Upper lobe of left lung (tissue), 6 donors: Measurements from ENCODE around the gene RBM28. TPM values are rescaled to one million over a fixed set of nuclear protein-coding genes. Genes with fewer than 3 reads are reported as not detected.

ENCODE experiments used
- ATAC-seq, 2 donors: fragments of 200-7000 bp; cut with Tn5 transposase; one replicate each; pipeline ENCODE4 v1.9.1; 2022; ENCODE audit warnings: mild to moderate bottlenecking in 2 of 2, moderate library complexity in 2 of 2; ENCODE audit not compliant: low FRiP score in 2 of 2
- DNase-seq, 2 donors: peaks; one replicate each; pipeline ENCODE4 v3.0.0-alpha.2; 2019 to 2020
- H3K27ac ChIP-seq, 4 donors: fragments of 200-600 bp; sonication (generic); one replicate each; pipeline ENCODE4 v1.5.1; 2016 to 2019
- H3K27me3 ChIP-seq, 4 donors: fragments of 200-600 bp; sonication (generic); one replicate each; pipeline ENCODE4 v1.5.1; 2017 to 2019
- H3K36me3 ChIP-seq, 4 donors: fragments of 200-600 bp; sonication (generic); one replicate each; pipeline ENCODE4 v1.5.1; 2016 to 2019
- H3K4me1 ChIP-seq, 4 donors: fragments of 200-600 bp; sonication (generic); one replicate each; pipeline ENCODE4 v1.5.1; 2018 to 2019
- H3K4me3 ChIP-seq, 4 donors: fragments of 200-600 bp; sonication (generic); one replicate each; pipeline ENCODE4 v1.5.1; 2017 to 2019; ENCODE audit warnings: mild to moderate bottlenecking in 2 of 4, moderate library complexity in 1 of 4
- H3K9me3 ChIP-seq, 4 donors: fragments of 200-600 bp; sonication (generic); one replicate each; pipeline ENCODE4 v1.5.1; 2018 to 2019
- CTCF ChIP-seq, 6 experiments: fragments of 450-650 bp in 4 of 6; fragments of 200-600 bp in 2 of 6; sonication (generic) in 2 of 6; IDR thresholded peaks; one replicate each; pipeline ENCODE4 v1.5.1; 2016 to 2019; ENCODE audit warnings: antibody characterized with exemption in 6 of 6
- EP300 ChIP-seq, 4 donors: sonication (generic); formaldehyde crosslinking; IDR thresholded peaks; one replicate each; pipeline ENCODE4 v1.5.1; 2017; ENCODE audit warnings: antibody characterized with exemption in 4 of 4, control low read depth in 2 of 4
- POLR2A ChIP-seq, 4 donors: fragments of 450-650 bp; IDR thresholded peaks; one replicate each; pipeline ENCODE4 v1.5.1; 2016 to 2017; ENCODE audit warnings: antibody characterized with exemption in 4 of 4, mild to moderate bottlenecking in 2 of 4
- POLR2AphosphoS5 ChIP-seq, 2 donors: sonication (generic); formaldehyde crosslinking; IDR thresholded peaks; one replicate each; pipeline ENCODE4 v1.5.1; 2017; ENCODE audit warnings: antibody characterized with exemption in 2 of 2
- WGBS, 2 donors: methylation state at CpG; one replicate each; pipeline ENCODE4 v1.1.5; 2017 to 2018; 5-methylcytosine and 5-hydroxymethylcytosine counted together
- total RNA-seq, 6 donors: library from RNA; depleted of rRNA in 4 of 6; stranded (reverse); fragments of >200 nt in 4 of 6; gene quantifications; one replicate each; pipeline versions ENCODE4 v1.1.0 to v1.2.1, GENCODE V29; 2016 to 2021
- donor health status: DM: no; HTN: no; CAD: no; lungs with moderate emphysema.
- donor health status: DM: no; HTN: yes; CAD: no; lungs with severe emphysema.

RBM28 gene
- total RNA-seq, 6 donors from 2014 or later = 20.1 to 108 (median 29.4) TPM

- 85 to 88% methylated on average over 4 to 6 of the region's 6 CpGs for WGBS, 2 donors
- Histone ChIP-seq H3K27me3 (peaks cover 0 to under 1% (median 0%) of the 10 kb centered on the region in 4 donors), H3K36me3 (no peaks in the 10 kb centered on the region), H3K9me3 (no peaks in the 10 kb centered on the region), H3K27ac (no peak overlapping the region), H3K4me1 (peaks cover 0 to 6% (median 0%) of the 10 kb centered on the region in 4 donors), H3K4me3 (no peak overlapping the region)
- ATAC-seq (no peak), DNase-seq (no peak)
- no peak for TF ChIP-seq EP300 (IDR thresholded peaks at IDR 0.05)
- TF ChIP-seq POLR2A (IDR thresholded peaks at IDR 0.05) = no peak
- TF ChIP-seq CTCF (IDR thresholded peaks at IDR 0.05) = no peak
- no peak for TF ChIP-seq POLR2AphosphoS5 (IDR thresholded peaks at IDR 0.05)
These were observed 78.4 kb downstream of the RBM28 start for GRCh38 chr7:128265156-128265905.

- Histone ChIP-seq H3K9me3 (no peaks in the 10 kb centered on the region), H3K36me3 (no peaks in the 10 kb centered on the region), H3K27me3 (no peaks in the 10 kb centered on the region), H3K4me3 (no peak overlapping the region), H3K4me1 (peaks cover 0 to 10% (median under 1%) of the 10 kb centered on the region in 4 donors), H3K27ac (no peak overlapping the region)
- TF ChIP-seq POLR2AphosphoS5 (IDR thresholded peaks at IDR 0.05) (no peak), EP300 (IDR thresholded peaks at IDR 0.05) (no peak), POLR2A (IDR thresholded peaks at IDR 0.05) (no peak), CTCF (IDR thresholded peaks at IDR 0.05) (no peak)
- no peak for DNase-seq
- WGBS, 2 donors = 58 to 81% methylated on average over 1 to 2 of the region's 2 CpGs
- ATAC-seq = no peak
These were observed 79.2 kb downstream of the RBM28 start for GRCh38 chr7:128264477-128264876.

GRCh38 chr7:128263420-128263819 is 80.3 kb downstream of the RBM28 start:
- ATAC-seq = no peak
- WGBS, 2 donors = 65 to 88% methylated on average over 3 of the region's 3 CpGs
- H3K4me3 ChIP-seq = no peak overlapping the region
- peaks cover 0 to 16% (median 3%) of the 10 kb centered on the region in 4 donors for H3K4me1 ChIP-seq
- no peaks in the 10 kb centered on the region for H3K27me3 ChIP-seq
- H3K36me3 ChIP-seq = no peaks in the 10 kb centered on the region
- DNase-seq = no peak
- H3K27ac ChIP-seq = no peak overlapping the region
- H3K9me3 ChIP-seq = no peaks in the 10 kb centered on the region
- TF ChIP-seq CTCF (IDR thresholded peaks at IDR 0.05) (no peak), POLR2AphosphoS5 (IDR thresholded peaks at IDR 0.05) (no peak), POLR2A (IDR thresholded peaks at IDR 0.05) (no peak), EP300 (IDR thresholded peaks at IDR 0.05) (no peak)

GRCh38 chr7:128262273-128263028 is 81.3 kb downstream of the RBM28 start:
- DNase-seq (peak in 1 of 2 donors; percentile 31), ATAC-seq (no peak)
- H3K4me3 ChIP-seq = no peak overlapping the region
- no peaks in the 10 kb centered on the region for H3K9me3 ChIP-seq
- no peaks in the 10 kb centered on the region for H3K27me3 ChIP-seq
- H3K36me3 ChIP-seq = no peaks in the 10 kb centered on the region
- no peak overlapping the region for H3K27ac ChIP-seq
- TF ChIP-seq POLR2AphosphoS5 (IDR thresholded peaks at IDR 0.05) = no peak
- no peak for TF ChIP-seq EP300 (IDR thresholded peaks at IDR 0.05)
- no peak for TF ChIP-seq POLR2A (IDR thresholded peaks at IDR 0.05)
- TF ChIP-seq CTCF (IDR thresholded peaks at IDR 0.05) = no peak
- 92 to 95% methylated on average over 14 to 15 of the region's 15 CpGs for WGBS, 2 donors
- peaks cover 0 to 16% (median 3%) of the 10 kb centered on the region in 4 donors for H3K4me1 ChIP-seq
